CD1c-positive myeloid dendritic cell (primary cell): ENCODE measurements around the gene ST8SIA5.
A peak's percentile ranks its signal among the peaks of the same experiment; 100 is the strongest.
"Not testable (repeated sequence)": the region's sequence is repeated elsewhere in the genome, so short reads cannot be mapped to it uniquely, and the experiment has no call there.

Experiments used
- DNase-seq: peaks from one replicate; pipeline ENCODE4 v3.0.0-alpha.2; 2016; ENCODE audit errors: extremely low spot score

The ST8SIA5 gene

GRCh38 chr18:46756559-46757201 is at the start of gene ST8SIA5:
TSS of gene ST8SIA5 (minus strand) at chr18:46757053. CDS start at chr18:46756508, 545 bp downstream.
- DNase-seq, result no peak

GRCh38 chr18:46795945-46796344 is 39.1 kb upstream of the ST8SIA5 start:
- DNase-seq, result not testable (repeated sequence)

- no peak for DNase-seq
These were observed 37.8 kb upstream of the ST8SIA5 start for GRCh38 chr18:46794607-46795006.

GRCh38 chr18:46793565-46793964 is 36.7 kb upstream of the ST8SIA5 start:
- no peak for DNase-seq

GRCh38 chr18:46789088-46789487 is 32.2 kb upstream of the ST8SIA5 start:
- DNase-seq, result no peak

- no peak for DNase-seq
These were observed 30.8 kb upstream of the ST8SIA5 start for GRCh38 chr18:46787674-46788073.

GRCh38 chr18:46772357-46772756 is 15.5 kb upstream of the ST8SIA5 start:
- DNase-seq, result no peak

- DNase-seq, result no peak
These were observed 14.3 kb upstream of the ST8SIA5 start for GRCh38 chr18:46771141-46771540.

GRCh38 chr18:46770708-46771107 is 13.9 kb upstream of the ST8SIA5 start:
- no peak for DNase-seq

GRCh38 chr18:46768166-46768921 is 11.5 kb upstream of the ST8SIA5 start:
- DNase-seq, result no peak

GRCh38 chr18:46767217-46767616 is 10.4 kb upstream of the ST8SIA5 start:
- DNase-seq, result no peak

- no peak for DNase-seq
These were observed 7.7 kb upstream of the ST8SIA5 start for GRCh38 chr18:46764586-46764985.

- DNase-seq, result no peak
These were observed 4.4 kb upstream of the ST8SIA5 start for GRCh38 chr18:46761059-46761769.

GRCh38 chr18:46759890-46760289 is 3.0 kb upstream of the ST8SIA5 start:
- DNase-seq, result no peak

- no peak for DNase-seq
These were observed 761 bp downstream of the ST8SIA5 start for GRCh38 chr18:46756025-46756558.

- DNase-seq, result peak; percentile 8
These were observed 1.4 kb downstream of the ST8SIA5 start for GRCh38 chr18:46755315-46756024.

GRCh38 chr18:46754661-46755292 is 2.1 kb downstream of the ST8SIA5 start:
- no peak for DNase-seq

- DNase-seq, result no peak
These were observed 2.7 kb downstream of the ST8SIA5 start for GRCh38 chr18:46754188-46754587.

GRCh38 chr18:46751882-46752281 is 5.0 kb downstream of the ST8SIA5 start:
- DNase-seq, result no peak

- no peak for DNase-seq
These were observed 6.2 kb downstream of the ST8SIA5 start for GRCh38 chr18:46750626-46751025.

- DNase-seq, result no peak
These were observed 8.4 kb downstream of the ST8SIA5 start for GRCh38 chr18:46748466-46748865.
